SH-SY5Y (cell line): ENCODE data around the gene PLSCR3.

ENCODE experiments used
- GATA2 ChIP-seq: IDR thresholded peaks from 2 replicates; pipeline ENCODE4 v1.6.1; 2011; ENCODE audit warnings: mild to moderate bottlenecking, low read depth, low read length
- GATA3 ChIP-seq: IDR thresholded peaks from 2 replicates; pipeline ENCODE4 v1.6.1; 2011; ENCODE audit warnings: low read depth, mild to moderate bottlenecking, low read length, moderate library complexity

- TF ChIP-seq GATA2 (no peak), GATA3 (no peak)
Measured at GRCh38 chr17:7380855-7381683, 13.3 kb downstream of the PLSCR3 start, which contains the start of gene TNK1.
